Activated CD8-positive, alpha-beta memory T cell treated with anti-CD3 and anti-CD28 coated beads for 1 hour (primary cell): ENCODE data around the gene TNS1.
"Not testable (repeated sequence)": the region's sequence is repeated elsewhere in the genome, so short reads cannot be mapped to it uniquely, and the experiment has no call there.

Source experiments
- DNase-seq, 2 donors: peaks; one replicate each; pipeline ENCODE4 v3.0.0-alpha.2; 2020; ENCODE audit warnings: low read depth in 1 of 2; ENCODE audit errors: extremely low read depth in 1 of 2

Gene TNS1

DNA sequence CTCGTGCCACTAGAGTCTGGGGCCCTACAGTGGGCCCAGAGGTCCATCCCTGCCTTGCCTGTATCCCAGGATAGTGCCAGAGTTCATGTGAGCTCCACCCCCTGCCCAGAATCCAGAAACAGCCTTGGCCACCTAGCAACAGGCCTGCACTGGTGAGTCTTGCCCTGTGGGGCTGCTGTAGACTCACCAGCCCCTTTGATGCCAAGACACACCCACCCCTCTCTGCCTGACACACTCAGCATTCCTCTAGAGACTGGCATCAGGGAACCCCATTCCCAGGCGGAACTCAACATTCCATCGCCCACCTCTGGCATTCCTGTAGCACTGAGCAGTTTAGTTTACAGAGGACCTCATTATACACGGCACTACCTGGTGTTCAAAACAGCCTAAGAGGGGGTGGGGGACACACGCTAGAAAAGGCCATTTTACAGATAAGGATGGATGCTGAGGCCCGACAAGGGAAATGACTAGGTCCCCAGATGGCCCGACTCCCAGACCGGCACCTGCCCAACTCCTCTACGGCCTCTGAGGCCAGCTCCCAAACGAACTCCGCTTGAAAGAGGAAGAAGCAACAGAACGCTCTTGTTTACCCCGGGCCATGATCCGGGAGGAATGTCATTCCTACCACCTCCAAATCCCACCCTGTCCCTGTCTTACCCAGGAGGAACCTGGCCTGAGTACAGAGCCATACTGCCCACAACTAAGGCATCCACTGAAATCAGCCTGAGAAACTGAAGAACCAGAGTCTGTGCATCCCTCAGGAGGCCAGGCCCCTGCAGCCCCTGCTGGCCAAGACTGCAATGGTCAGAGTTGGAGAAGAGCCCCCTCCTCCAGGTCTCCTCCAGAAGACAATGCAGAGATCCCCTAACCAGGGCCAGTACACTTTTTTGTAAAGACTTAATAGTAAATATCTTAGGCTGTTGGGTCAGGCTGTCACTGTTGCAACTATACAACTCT is 180.2 kb downstream of the TNS1 start:
- DNase-seq = no peak

DNA sequence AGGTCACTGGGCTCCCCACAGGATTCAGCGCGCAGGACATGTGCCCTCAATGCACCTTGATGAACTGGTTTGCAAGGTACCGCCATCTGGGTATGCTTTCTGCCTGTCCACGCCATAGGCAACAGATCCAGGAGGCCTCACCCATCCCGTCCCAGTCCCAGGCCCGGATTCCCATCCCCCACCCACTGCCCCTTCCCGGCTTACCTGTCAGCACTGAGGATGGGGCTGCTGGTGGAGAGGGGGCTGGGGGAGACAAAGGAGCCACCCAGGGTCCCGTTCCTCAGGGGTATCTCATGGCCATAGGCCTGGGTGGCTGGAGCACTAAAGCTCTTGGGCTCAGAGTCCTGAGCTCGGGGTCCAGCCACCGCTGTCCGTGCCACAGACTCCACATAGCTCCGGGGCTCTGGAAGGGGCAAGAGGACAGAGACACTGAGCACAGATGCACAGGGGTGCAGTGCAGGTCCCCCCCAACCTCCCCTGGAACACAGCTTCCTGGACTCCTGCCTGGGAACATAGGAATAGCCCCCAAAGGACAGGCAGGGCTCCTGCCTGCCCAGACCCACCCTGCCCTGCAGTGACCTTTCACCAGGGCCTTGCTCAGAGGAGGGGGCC is 181.2 kb downstream of the TNS1 start:
- no peak for DNase-seq

DNA sequence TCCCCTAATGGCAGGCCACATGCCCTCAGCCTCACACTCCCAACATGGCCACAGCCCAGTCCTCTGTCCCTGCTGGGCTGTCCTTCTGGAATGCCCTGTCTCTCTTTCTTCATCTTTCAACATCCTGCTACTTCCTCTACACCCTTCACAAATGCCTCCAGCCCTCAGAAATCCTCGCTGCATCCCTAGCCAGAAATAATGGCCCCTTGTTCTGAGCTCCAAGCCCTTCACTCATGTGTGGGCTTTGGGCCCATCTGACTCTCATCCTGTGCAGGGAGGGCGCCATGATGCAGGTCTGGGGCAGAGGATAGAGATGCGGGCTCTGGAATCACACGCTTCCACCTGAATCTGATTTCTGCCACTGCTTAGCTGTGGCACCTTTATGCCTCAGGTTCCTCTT is 181.9 kb downstream of the TNS1 start:
- no peak for DNase-seq

DNA sequence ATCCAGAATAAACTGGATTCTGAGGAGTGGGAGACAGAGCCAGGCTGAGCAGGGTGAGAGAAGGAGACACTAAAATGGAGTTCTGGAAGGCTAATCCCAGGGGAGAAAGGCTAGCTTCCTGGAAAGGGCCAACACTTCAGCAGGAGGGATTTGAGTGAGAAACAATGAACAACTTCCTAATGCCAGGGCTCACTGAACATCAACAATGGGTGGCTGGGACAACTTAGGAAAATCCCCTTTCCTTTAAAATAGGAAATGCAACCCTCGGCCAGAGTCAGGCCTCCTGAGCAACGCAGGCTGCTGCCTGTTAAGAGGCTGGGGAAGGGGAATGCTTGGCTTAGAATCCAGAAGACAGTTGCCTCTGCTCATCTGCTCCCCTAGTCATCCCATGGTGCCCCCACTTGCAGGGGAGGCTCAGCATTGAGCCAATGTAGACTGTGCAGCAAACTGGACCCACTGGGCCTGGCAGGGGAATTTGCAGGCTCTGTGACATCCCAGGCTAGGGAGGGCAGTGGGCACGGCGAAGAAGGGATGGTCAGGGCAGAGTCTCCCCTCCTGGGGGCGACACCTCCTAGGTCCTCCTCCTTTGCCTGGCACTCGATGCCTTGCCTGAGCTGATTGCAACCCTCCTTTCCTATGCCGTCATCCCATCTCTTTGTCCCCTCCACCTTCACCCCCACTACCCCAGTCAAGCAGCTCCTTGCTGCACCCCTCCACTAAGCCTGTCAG is 182.5 kb downstream of the TNS1 start:
- no peak for DNase-seq

DNA sequence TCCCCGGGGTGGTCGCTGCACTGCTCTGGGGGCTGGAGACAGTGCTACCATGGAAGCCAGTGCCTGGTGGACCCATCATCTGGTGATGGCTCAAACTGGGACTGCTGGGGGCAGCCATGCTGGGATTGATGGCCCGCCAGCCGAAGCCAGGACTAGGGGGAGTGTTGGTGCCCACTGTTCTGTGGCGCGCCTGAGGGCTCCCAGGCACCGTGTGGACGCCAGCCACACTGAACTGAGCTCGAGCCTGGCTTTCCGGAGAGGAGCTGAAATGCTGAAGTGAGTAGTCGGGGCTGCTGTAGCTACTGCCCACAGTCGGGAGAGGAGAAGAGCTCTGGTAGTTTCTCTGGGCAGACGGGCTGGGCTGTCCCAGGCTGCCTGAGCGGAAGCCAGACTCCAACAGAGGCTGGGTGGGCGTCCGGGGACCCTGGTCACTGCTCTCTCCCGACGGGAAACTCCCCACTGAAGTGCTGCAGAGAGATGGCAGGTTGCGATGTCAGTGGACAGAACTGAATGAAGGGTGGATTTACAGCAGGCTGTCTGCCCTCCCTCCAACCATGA is 184.4 kb downstream of the TNS1 start:
- no peak for DNase-seq

DNA sequence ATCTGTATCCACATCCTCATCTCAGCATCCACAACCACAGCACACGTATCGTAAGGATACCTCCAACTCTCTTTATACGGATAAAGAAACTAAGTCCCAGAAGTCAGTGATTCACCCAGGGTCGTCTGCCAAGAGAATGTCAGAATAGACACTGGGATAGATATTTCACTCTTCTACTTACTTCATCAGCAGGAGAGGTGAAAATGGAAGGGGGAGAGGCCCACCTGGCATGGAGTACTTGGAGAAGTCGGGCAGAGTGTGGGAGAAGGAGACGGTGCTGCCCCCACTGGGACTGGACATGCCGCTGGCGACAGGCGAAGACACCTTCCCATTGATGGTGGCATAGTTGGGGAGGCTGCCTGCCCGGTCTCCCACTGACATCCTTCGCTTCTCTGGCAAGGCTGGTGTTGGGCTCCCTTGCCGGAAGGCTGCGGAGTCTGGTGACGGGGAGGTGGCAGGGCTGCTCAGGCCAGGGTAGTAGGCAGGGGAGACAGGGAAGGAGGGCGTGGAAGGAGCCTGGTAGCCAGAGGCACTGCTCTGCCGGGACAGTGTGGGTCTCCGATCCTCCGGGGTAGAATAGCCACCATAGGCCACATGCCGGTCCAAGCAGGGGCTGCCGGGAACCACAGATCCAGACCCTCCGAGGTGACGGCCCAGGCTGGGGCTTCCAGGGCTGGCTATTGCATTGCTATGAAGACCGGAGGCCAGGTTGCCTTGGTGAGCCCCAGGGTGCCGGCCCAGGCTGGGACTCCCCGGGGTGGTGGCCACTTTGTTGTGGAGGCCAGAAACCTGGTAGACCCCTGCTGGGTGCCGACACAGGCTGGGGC is 185.1 kb downstream of the TNS1 start:
- DNase-seq = no peak

DNA sequence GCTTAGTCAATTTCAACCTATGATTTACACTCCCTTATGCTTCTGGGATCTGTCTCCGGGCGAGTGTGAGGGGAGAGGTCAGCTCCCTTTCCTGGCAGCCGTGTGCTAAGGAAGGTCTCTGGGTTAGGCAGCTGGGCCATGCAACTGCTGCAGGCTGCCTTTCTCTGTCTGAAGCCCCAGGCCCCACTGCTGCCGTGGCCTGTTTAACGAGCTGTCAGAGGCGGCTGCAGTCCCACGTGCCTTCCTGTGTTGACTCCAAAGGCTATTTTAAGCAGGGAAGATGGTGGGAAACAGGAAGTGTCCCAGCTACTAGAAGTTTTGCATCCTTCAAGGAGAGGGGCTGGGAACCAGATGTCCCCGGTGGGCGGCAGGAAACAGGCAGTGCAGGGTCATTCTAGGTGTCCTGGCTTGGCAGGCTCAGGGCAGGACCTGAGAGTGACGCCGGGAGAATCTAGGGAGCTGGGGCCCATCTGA is 186.4 kb downstream of the TNS1 start:
- DNase-seq = no peak

DNA sequence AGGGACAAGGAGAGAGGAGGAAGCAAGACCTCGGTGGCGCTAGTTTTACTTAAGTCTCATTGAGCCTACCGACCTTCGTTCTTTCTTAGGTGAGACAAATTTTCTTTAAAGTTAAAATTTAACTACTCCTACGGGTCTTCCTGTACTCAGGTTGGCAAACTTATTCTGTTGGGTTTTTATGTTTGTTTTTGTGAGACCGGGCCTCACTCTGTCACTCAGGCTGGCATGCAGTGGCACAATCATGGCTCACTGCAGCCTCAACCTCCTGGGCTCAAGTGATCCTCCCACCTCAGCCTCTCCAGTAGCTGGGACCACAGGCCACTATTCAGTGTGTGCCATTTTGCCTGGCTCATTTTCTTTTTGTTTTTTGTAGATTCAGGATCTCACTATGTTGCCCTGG is 189.0 kb downstream of the TNS1 start:
- DNase-seq = no peak

DNA sequence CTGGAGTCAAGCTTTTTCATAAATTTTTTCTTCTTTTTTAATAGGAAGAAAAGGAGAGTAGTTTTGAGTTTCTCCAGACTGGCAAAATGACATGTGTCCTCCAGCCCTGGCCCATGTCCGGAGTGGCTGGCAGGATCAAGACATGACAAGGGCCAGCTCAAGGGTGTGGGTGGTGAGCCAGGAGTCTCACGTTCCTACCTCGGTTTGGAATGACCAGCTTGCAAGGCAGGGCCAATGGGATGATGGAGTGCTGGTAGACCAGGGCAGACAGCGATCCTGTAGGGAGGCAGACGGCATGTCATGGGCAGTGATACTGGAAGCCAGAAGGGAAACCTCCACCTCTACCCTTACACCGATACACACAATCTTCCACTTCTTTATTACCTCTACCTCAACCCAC is 190.6 kb downstream of the TNS1 start:
- DNase-seq = no peak

DNA sequence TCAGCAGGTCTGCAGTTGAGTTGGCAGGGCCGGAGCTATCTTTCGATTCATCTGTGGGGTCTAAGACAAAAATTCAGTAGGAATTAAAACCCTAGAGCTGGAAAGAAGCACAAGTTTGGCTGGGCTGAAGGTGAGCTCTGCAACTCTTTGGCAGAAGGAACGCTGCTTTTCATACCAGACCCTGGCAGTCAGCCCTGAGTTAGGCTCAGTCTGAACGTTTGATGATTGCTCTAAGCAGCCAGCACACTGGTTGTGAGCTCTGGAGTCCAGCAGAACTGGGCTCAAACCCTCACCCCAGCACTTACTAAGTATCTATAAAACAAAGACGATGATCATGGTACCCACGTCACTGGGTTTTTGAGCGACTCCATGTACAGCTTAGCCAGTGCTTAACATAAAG is 192.5 kb downstream of the TNS1 start:
- no peak for DNase-seq

DNA sequence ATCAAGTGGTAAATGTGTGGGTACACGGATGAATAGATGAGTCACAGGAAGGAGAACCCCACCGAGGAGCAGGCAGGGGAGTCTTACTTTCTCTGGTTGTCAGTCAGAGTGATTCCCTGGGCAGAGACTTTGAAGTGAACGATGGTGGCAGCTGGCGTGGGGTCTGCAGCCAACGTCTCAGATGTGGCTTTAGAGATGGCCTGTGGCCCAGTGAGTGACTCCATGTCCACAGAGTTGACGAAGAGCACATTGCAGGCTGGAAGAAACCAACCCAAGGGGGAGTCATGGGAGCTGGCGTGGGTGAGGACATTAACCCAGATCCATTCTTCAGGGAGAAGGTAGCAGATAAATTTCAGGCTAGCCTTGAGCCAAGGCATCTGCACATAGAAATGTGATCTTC is 193.1 kb downstream of the TNS1 start:
- no peak for DNase-seq

DNA sequence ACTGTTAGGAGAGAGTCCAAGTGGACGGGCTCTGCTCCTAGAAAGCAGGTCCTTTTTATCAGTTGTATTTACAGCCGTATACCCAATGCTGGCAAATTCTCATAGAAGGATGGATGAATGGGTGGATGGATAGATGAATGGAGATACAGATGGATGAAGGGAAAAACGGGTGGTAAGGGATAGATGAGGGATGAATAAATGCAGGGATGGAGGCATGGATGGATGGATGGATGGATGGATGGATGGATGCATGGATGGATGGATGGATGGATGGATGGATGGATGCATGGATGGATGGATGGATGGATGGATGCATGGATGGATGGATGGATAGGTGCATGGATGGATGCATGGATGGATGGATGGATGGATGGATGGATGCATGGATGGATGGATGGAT is 193.8 kb downstream of the TNS1 start:
- not testable (repeated sequence) for DNase-seq

DNA sequence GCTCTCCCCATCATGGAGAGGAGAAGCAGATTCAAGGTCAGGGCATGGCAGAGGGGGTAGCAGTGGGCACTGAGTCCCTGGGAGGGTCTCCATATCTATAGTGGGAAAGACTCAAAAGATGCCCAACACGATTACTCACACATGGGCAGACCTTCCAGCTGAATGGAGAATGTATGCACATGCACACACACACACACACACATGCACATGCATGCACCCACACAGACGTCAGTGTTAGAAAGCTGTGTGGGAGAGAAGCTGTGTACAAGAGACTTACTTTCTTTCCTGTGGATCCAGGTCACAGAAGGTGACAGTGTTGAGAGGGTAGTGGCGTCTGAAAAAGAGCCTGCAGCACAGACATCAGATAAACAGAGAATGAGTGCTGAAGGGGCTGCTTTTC is 194.5 kb downstream of the TNS1 start:
- DNase-seq = no peak

DNA sequence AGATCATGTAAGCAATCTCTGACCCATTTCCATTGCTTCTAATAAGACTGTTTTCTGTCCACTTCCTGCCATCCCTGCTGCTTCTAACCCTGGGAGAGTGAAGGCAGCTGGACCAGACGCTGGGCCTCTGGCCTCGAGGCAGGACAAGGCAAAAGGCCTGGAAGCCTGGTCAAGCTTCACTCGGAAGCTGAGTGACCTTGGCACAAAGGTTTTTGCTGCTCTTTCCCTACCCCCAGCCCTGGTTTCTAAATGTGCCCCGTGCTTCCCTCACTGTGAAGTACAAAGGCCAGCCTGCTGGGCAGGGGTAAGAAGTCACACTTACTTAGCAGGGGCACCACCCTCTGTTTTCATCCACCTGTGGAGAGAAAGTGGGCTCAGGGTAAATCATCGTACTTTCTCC is 195.0 kb downstream of the TNS1 start:
- DNase-seq = no peak

DNA sequence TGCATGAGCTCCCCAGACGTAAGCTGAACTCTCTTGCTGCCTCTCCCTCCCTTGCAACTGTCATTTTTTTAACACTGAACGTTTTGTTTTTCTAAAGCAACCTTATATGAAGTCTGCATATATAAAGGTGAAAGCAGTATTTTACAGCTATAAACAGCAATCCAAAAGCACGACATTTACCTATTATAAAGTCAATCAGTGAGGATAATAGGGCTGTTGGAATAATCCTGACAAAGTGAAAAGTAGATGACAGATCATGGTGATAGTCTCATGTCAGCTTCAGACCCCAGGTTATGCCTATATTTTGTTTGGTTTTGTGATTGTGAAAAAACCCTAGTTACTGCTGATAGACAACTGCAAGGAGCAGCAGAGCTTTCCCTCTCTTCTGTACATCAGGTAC is 195.8 kb downstream of the TNS1 start:
- no peak for DNase-seq

DNA sequence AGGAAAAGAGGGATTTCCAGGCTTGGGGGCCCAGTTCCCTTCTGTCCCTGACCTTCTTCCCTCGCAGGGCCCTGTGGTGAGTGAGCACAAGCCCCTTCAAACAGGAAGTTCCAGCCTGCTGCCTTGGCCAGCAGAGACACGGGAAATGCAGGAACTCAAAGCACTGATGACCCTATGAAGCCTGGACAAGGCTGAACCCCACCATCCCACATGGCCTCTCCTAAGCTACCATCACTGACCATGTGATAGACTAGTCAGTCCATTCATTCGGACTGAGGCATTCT is 196.4 kb downstream of the TNS1 start:
- DNase-seq = no peak

DNA sequence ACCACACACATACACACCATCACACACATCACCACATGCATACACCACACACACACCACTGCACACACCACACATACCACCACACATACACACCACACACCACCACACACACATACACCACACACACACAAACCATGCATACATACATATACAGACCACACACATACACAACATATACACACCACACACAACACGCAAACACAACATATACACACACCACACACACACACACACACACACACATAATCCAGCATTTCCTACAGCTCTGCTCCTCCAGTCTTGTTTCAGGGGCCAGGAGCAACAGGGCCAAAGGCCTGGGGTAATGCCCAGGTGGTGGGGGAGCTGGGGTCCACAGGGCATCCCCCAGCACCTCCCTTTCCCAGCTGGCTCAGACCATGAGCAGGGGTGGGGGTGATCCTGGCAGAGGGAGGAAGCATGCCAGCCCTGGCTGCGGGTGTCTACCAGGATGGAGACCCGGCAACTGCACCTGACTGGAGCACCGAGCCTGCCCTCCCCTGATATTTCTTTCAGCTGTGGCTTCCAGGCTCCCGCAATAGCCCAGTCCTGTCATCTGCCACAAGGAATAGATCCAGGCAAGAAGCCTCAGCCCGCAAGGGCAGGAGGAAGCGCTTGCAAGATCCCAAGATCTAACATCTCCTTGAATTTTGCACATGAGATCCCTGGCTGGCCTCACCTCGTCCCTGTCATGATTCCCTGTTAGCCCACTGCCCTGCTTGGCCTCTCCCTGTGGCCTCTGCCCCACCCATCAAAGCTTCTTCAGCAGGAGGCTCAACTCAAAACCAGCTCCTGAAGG is 196.9 kb downstream of the TNS1 start:
- DNase-seq = no peak

DNA sequence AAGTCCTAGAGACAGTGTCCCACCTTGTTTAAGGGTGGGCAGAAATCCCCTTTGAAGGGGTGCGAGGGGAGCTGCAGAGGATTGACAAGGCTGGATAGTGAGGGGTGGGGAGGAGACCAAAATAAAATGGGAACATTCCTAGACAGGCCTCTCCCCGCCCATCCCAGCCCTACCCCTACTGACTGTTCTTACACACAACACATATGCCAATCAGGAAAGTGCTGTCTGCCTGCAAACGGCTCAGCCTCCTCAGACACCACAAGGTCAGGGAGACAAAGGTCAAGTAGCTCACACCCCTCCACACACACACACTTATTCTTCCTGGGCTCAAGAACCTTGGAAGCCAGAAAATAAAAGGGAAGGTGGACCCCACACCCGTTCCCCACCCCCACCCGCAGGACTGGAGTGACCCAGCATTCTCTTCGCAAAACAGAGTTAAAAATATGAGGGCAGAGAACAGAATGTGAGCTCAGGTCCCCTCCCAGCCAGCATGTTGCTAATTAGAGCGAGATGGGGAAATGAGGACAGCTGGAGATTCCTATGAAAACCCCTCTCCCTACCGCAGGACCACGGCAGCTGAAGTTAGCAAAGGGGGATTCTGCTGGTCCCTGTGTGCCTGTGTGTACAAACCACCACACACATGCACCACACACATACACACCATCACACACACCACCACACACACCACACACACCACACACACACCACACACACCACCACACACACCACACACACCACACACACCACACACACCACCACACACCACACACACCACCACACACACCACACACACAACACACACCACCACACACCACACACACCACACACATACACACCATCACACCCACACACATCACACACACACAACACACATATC is 197.8 kb downstream of the TNS1 start:
- no peak for DNase-seq

DNA sequence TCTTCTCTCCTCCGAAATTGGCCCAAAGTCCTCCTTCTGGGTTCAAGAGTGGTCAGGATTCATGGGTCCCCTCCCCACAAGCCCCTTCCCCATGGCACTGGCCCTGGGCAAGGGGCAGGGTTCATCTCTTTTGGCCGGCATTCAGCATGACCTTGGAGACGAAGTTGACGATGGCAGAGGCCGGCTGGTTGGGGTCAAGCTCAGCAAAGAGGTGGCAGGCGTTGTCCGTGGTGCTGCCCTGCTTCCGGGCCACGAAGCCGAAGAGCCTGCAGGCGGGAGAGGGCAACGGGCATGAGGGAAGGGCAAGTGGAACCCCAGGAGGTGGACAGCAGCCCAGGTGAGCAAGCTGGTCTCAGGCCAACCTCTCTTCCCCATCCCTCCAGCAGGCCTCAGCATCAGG is 198.5 kb downstream of the TNS1 start:
- DNase-seq = no peak
